ENCODE measurements around the gene SRRM4. TPM values are rescaled to one million over a fixed set of nuclear protein-coding genes. Genes with fewer than 3 reads are reported as not detected.

SRRM4 gene
- total and polyA plus RNA-seq, 10 of the 15 experiments (the other 5 are each of a cell fraction or from before 2014, with no cell fraction given), result under 0.01 to 0.01 TPM; not detected in 8

- 30% methylated on average over 5 of the region's 5 CpGs for WGBS (ENCODE audit: insufficient coverage, insufficient replicate concordance, low lambda C conversion rate, missing lambda C conversion rate)
- in situ Hi-C loops (cut with MboI), result no loop called here
Observed at GRCh38 chr12:119171291-119171690, 189.9 kb downstream of the SRRM4 start.

More at GRCh38 chr12:119171291-119171690, 189.9 kb downstream of the SRRM4 start:
- TF ChIP-seq HDAC6 (IDR thresholded peaks at IDR 0.05; ENCODE audit: unreplicated experiment), result no peak
- TF ChIP-seq PAX5 (IDR thresholded peaks at IDR 0.05; ENCODE audit: borderline replicate concordance, low read depth, low read length), result no peak
- no peak for TF ChIP-seq BMI1 (IDR thresholded peaks at IDR 0.05; ENCODE audit: borderline replicate concordance)
- no peak for TF ChIP-seq ZNF622 (IDR thresholded peaks at IDR 0.05)
- no peak for TF ChIP-seq TCF7 (IDR thresholded peaks at IDR 0.05; ENCODE audit: borderline replicate concordance)
- no peak for TF ChIP-seq ATF3 (IDR thresholded peaks at IDR 0.05; ENCODE audit: borderline replicate concordance, extremely low read depth, low read depth, low read length)
- no peak for TF ChIP-seq MTA3 (IDR thresholded peaks at IDR 0.05; ENCODE audit: borderline replicate concordance, low read length)
- no peak for TF ChIP-seq BCL11A (IDR thresholded peaks at IDR 0.05; ENCODE audit: low read depth, low read length)
- no peak for TF ChIP-seq USF2 (IDR thresholded peaks at IDR 0.05; ENCODE audit: borderline replicate concordance, low read depth, low read length)
- TF ChIP-seq TCF12 (IDR thresholded peaks at IDR 0.05; ENCODE audit: low read depth, low read length), result no peak
- TF ChIP-seq CHD1 (IDR thresholded peaks at IDR 0.05; ENCODE audit: low read depth, low read length), result no peak
- no peak for TF ChIP-seq SMARCA5 (IDR thresholded peaks at IDR 0.05)
- no peak for TF ChIP-seq EED (IDR thresholded peaks at IDR 0.05; ENCODE audit: low read depth)
- no peak for TF ChIP-seq CBX5 (IDR thresholded peaks at IDR 0.05; ENCODE audit: low read depth)
- no peak for TF ChIP-seq ZSCAN29 (IDR thresholded peaks at IDR 0.05)
- no peak for TF ChIP-seq SRF (IDR thresholded peaks at IDR 0.05; ENCODE audit: low read depth in 2 of 2, low read length in 2 of 2)
- TF ChIP-seq E4F1 (IDR thresholded peaks at IDR 0.05; ENCODE audit: borderline replicate concordance, partially characterized antibody), result no peak
- no peak for TF ChIP-seq TCF3 (IDR thresholded peaks at IDR 0.05; ENCODE audit: borderline replicate concordance, insufficient read depth, low read depth, low read length)
- Histone ChIP-seq H3K4me1 (ENCODE audit: control insufficient read depth, insufficient read depth, low read length) (no peaks in the 10 kb centered on the region), H4K20me1 (ENCODE audit: control insufficient read depth, insufficient read depth) (no peaks in the 10 kb centered on the region), H3K27ac (ENCODE audit: control insufficient read depth, insufficient read depth) (no peak overlapping the region), H3K9me3 (replicated peaks; ENCODE audit: control insufficient read depth, insufficient read depth, low read length) (no peaks in the 10 kb centered on the region), H3K9ac (ENCODE audit: control insufficient read depth, insufficient read depth, low read length) (no peak overlapping the region), H2AFZ (ENCODE audit: control insufficient read depth, low read depth, low read length) (no peak overlapping the region), H3K27me3 (replicated peaks in 1 of 2; ENCODE audit: control insufficient read depth in 2 of 2, insufficient read depth in 2 of 2, low read length in 1 of 2) (no peaks in the 10 kb centered on the region), H3K4me3 (no peak overlapping the region), H3K36me3 (ENCODE audit: control insufficient read depth in 2 of 2, insufficient read depth in 2 of 2, low read length in 1 of 2) (no peaks in the 10 kb centered on the region), H3K79me2 (ENCODE audit: control insufficient read depth, insufficient read depth, low read length) (no peaks in the 10 kb centered on the region), H3K4me2 (ENCODE audit: control insufficient read depth, insufficient read depth) (no peak overlapping the region)
- ChIA-PET CTCF (interaction anchor here (0.6 kb wide), 1 partner anchor 570 kb away, joined by 4 read pairs; no protein-coding TSS in a partner anchor), SMC1A (ENCODE audit: uncharacterized antibody, unreplicated experiment) (no interaction called here), POLR2A (no interaction called here), RAD21 (ENCODE audit: unreplicated experiment) (no interaction called here)
- no peak for ATAC-seq
- no peak for DNase-seq (ENCODE audit: low read depth, low spot score)
- BruUV-seq (replicated peaks), result no TSS peak
- FAIRE-seq, result no peak
- intact Hi-C loops (cut with micrococcal nuclease; ENCODE audit: unreplicated experiment), result no loop called here
